GM23338 (cell line): ENCODE data around the gene LMX1B. TPM values are rescaled to one million over a fixed set of nuclear protein-coding genes. Genes with fewer than 3 reads are reported as not detected.

Experiments used
- ATAC-seq: fragments of 200-7000 bp; cut with Tn5 transposase; 3 replicates; pipeline ENCODE4 v1.9.1; 2020
- DNase-seq: peaks from one replicate; pipeline ENCODE4 v3.0.0-alpha.2; 2015; ENCODE audit warnings: low spot score
- H2AFZ ChIP-seq: fragments of 200-600 bp; sonication (generic); 2 replicates; pipeline ENCODE4 v1.8.0; 2016; ENCODE audit warnings: antibody characterized with exemption, mild to moderate bottlenecking, moderate library complexity
- H3F3A ChIP-seq: fragments of 200-600 bp; sonication (generic); replicated peaks from 2 replicates; pipeline ENCODE4 v1.8.0; 2017; ENCODE audit warnings: antibody characterized with exemption, mixed run types, low read depth
- H3K27ac ChIP-seq: fragments of 200-600 bp; sonication (generic); 2 replicates; pipeline ENCODE4 v1.6.1; 2016; ENCODE audit warnings: low read depth
- H3K27me3 ChIP-seq: fragments of 200-600 bp; sonication (generic); 2 replicates; pipeline ENCODE4 v1.8.0; 2016; ENCODE audit warnings: mild to moderate bottlenecking, mixed run types, moderate library complexity; ENCODE audit not compliant: insufficient read depth
- H3K36me3 ChIP-seq: fragments of 200-600 bp; sonication (generic); 2 replicates; pipeline ENCODE4 v1.8.0; 2016; ENCODE audit warnings: mild to moderate bottlenecking; ENCODE audit not compliant: insufficient read depth
- H3K4me1 ChIP-seq: fragments of 200-600 bp; sonication (generic); 2 replicates; pipeline ENCODE4 v1.8.0; 2016; ENCODE audit warnings: mild to moderate bottlenecking, moderate library complexity; ENCODE audit not compliant: insufficient read depth
- H3K4me2 ChIP-seq: fragments of 200-600 bp; sonication (generic); 2 replicates; pipeline ENCODE4 v1.7.1; 2017; ENCODE audit warnings: mixed run types
- H3K4me3 ChIP-seq: fragments of 200-600 bp; sonication (generic); 2 replicates; pipeline ENCODE4 v1.6.1; 2016; ENCODE audit warnings: mixed run types
- H3K79me2 ChIP-seq: fragments of 200-600 bp; sonication (generic); replicated peaks from 2 replicates; pipeline ENCODE4 v1.8.0; 2017; ENCODE audit warnings: mild to moderate bottlenecking; ENCODE audit not compliant: insufficient read depth
- H3K9me2 ChIP-seq: fragments of 200-600 bp; sonication (generic); 2 replicates; pipeline ENCODE4 v1.8.0; 2017; ENCODE audit not compliant: insufficient read depth
- H4K20me1 ChIP-seq: fragments of 200-600 bp; sonication (generic); replicated peaks from 2 replicates; pipeline ENCODE4 v1.8.0; 2017; ENCODE audit warnings: mild to moderate bottlenecking; ENCODE audit not compliant: insufficient read depth
- H3K27ac Mint-ChIP-seq: 2 replicates; pipeline ENCODE4 v1.8.0; 2020; ENCODE audit warnings: inconsistent platforms, mild to moderate bottlenecking, moderate library complexity, mixed read lengths
- H3K27me3 Mint-ChIP-seq: 3 replicates; pipeline ENCODE4 v1.8.0; 2022; ENCODE audit warnings: low read depth, mild to moderate bottlenecking, moderate library complexity, mixed read lengths, inconsistent platforms; ENCODE audit not compliant: insufficient read depth, poor library complexity
- H3K36me3 Mint-ChIP-seq: 3 replicates; pipeline ENCODE4 v1.8.0; 2021; ENCODE audit warnings: low read depth, mild to moderate bottlenecking, inconsistent platforms, moderate library complexity, mixed read lengths
- H3K4me1 Mint-ChIP-seq: 3 replicates; pipeline ENCODE4 v1.8.0; 2020; ENCODE audit warnings: mild to moderate bottlenecking, inconsistent platforms, mixed read lengths
- H3K4me3 Mint-ChIP-seq: 3 replicates; pipeline ENCODE4 v1.8.0; 2021; ENCODE audit warnings: moderate library complexity, mild to moderate bottlenecking, inconsistent platforms, mixed read lengths
- H3K9me3 Mint-ChIP-seq: 3 replicates; pipeline ENCODE4 v1.8.0; 2020; ENCODE audit warnings: moderate library complexity, mild to moderate bottlenecking, inconsistent platforms, mixed read lengths
- CTCF ChIP-seq, 2 experiments: fragments of 200-600 bp in 1 of 2; sonication (generic) in 1 of 2; conservative IDR thresholded peaks; 2 replicates each; pipeline versions ENCODE4 v1.5.1 to v1.6.1; 2016 to 2017; ENCODE audit warnings: antibody characterized with exemption in 2 of 2, low read depth in 2 of 2, mild to moderate bottlenecking in 2 of 2, moderate library complexity in 1 of 2
- EZH2 ChIP-seq: fragments of 200-600 bp; sonication (generic); IDR thresholded peaks from one replicate; pipeline ENCODE4 v1.8.0; 2017; ENCODE audit warnings: antibody characterized with exemption, mild to moderate bottlenecking, low read depth; ENCODE audit not compliant: unreplicated experiment
- EZH2phosphoT487 ChIP-seq: fragments of 200-600 bp; sonication (generic); IDR thresholded peaks from one replicate; pipeline ENCODE4 v1.8.1; 2018; ENCODE audit warnings: antibody characterized with exemption; ENCODE audit not compliant: unreplicated experiment
- JUNB ChIP-seq: IDR thresholded peaks from one replicate; pipeline ENCODE4 v1.6.1; 2016; ENCODE audit warnings: antibody characterized with exemption; ENCODE audit not compliant: unreplicated experiment
- POLR2AphosphoS5 ChIP-seq: IDR thresholded peaks from 2 replicates; pipeline ENCODE4 v1.6.1; 2016; ENCODE audit warnings: antibody characterized with exemption, low read depth
- REST ChIP-seq: IDR thresholded peaks from one replicate; pipeline ENCODE4 v1.6.1; 2018; ENCODE audit warnings: antibody characterized with exemption; ENCODE audit not compliant: unreplicated experiment
- ZNF114 ChIP-seq: fragments of 250-450 bp; sonication (Bioruptor Pico); IDR thresholded peaks from 2 replicates; pipeline ENCODE4 v1.5.0; 2020; ENCODE audit warnings: mild to moderate bottlenecking, moderate library complexity
- polyA plus RNA-seq: library from polyadenylated mRNA; unstranded; fragments of >200 nt; fragmentation: Nextera tagmentation; extraction: Ambion mirVana; gene quantifications from 2 replicates; pipeline ENCODE4 v1.2.1, GENCODE V29; 2016
- total RNA-seq: library from RNA; depleted of rRNA; stranded (reverse); fragments of >200 nt; shearing (Covaris generic); gene quantifications from 2 replicates; pipeline ENCODE4 v1.2.3, GENCODE V29; 2014
- TF ChIP-seq, protein P1 (sequence below): fragments of 250-450 bp; sonication (Bioruptor Pico); IDR thresholded peaks from 2 replicates; pipeline ENCODE4 v1.5.0; 2020; ENCODE audit warnings: mild to moderate bottlenecking, moderate library complexity

Gene LMX1B
- total and polyA plus RNA-seq, 2 experiments from 2014 or later: 0.08 to 0.21 TPM

GRCh38 chr9:126650404-126651341 lies 36.9 kb downstream of the LMX1B start:
- Histone ChIP-seq H3F3A (no peaks in the 10 kb centered on the region), H3K9me2 (no peaks in the 10 kb centered on the region), H3K79me2 (no peaks in the 10 kb centered on the region), H3K27ac (no peak overlapping the region), H3K4me1 (no peaks in the 10 kb centered on the region; the same call in 1 of the 2 replicates), H3K27me3 (no peaks in the 10 kb centered on the region), H3K4me3 (no peak overlapping the region), H2AFZ (no peak overlapping the region), H4K20me1 (no peaks in the 10 kb centered on the region), H3K36me3 (no peaks in the 10 kb centered on the region), H3K4me2 (no peak overlapping the region)
- peaks cover 23% of the 10 kb centered on the region for H3K27me3 Mint-ChIP-seq
- peaks cover 28% of the 10 kb centered on the region for H3K4me1 Mint-ChIP-seq
- ATAC-seq (no peak; the same call in 2 of the 3 replicates), DNase-seq (no peak)
- TF ChIP-seq JUNB: no peak
- no peak for TF ChIP-seq REST
- no peak for TF ChIP-seq EZH2phosphoT487
- no peak for TF ChIP-seq ZNF114 (CRISPR knock-in tag)
- TF ChIP-seq, protein P1, sequence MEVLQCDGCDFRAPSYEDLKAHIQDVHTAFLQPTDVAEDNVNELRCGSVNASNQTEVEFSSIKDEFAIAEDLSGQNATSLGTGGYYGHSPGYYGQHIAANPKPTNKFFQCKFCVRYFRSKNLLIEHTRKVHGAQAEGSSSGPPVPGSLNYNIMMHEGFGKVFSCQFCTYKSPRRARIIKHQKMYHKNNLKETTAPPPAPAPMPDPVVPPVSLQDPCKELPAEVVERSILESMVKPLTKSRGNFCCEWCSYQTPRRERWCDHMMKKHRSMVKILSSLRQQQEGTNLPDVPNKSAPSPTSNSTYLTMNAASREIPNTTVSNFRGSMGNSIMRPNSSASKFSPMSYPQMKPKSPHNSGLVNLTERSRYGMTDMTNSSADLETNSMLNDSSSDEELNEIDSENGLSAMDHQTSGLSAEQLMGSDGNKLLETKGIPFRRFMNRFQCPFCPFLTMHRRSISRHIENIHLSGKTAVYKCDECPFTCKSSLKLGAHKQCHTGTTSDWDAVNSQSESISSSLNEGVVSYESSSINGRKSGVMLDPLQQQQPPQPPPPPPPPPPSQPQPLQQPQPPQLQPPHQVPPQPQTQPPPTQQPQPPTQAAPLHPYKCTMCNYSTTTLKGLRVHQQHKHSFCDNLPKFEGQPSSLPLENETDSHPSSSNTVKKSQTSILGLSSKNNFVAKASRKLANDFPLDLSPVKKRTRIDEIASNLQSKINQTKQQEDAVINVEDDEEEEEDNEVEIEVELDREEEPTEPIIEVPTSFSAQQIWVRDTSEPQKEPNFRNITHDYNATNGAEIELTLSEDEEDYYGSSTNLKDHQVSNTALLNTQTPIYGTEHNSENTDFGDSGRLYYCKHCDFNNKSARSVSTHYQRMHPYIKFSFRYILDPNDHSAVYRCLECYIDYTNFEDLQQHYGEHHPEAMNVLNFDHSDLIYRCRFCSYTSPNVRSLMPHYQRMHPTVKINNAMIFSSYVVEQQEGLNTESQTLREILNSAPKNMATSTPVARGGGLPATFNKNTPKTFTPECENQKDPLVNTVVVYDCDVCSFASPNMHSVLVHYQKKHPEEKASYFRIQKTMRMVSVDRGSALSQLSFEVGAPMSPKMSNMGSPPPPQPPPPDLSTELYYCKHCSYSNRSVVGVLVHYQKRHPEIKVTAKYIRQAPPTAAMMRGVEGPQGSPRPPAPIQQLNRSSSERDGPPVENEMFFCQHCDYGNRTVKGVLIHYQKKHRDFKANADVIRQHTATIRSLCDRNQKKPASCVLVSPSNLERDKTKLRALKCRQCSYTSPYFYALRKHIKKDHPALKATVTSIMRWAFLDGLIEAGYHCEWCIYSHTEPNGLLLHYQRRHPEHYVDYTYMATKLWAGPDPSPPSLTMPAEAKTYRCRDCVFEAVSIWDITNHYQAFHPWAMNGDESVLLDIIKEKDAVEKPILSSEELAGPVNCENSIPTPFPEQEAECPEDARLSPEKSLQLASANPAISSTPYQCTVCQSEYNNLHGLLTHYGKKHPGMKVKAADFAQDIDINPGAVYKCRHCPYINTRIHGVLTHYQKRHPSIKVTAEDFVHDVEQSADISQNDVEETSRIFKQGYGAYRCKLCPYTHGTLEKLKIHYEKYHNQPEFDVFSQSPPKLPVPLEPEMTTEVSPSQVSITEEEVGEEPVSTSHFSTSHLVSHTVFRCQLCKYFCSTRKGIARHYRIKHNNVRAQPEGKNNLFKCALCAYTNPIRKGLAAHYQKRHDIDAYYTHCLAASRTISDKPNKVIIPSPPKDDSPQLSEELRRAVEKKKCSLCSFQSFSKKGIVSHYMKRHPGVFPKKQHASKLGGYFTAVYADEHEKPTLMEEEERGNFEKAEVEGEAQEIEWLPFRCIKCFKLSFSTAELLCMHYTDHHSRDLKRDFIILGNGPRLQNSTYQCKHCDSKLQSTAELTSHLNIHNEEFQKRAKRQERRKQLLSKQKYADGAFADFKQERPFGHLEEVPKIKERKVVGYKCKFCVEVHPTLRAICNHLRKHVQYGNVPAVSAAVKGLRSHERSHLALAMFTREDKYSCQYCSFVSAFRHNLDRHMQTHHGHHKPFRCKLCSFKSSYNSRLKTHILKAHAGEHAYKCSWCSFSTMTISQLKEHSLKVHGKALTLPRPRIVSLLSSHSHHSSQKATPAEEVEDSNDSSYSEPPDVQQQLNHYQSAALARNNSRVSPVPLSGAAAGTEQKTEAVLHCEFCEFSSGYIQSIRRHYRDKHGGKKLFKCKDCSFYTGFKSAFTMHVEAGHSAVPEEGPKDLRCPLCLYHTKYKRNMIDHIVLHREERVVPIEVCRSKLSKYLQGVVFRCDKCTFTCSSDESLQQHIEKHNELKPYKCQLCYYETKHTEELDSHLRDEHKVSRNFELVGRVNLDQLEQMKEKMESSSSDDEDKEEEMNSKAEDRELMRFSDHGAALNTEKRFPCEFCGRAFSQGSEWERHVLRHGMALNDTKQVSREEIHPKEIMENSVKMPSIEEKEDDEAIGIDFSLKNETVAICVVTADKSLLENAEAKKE (CRISPR knock-in tag): no peak
- no peak for TF ChIP-seq POLR2AphosphoS5
- no peak for TF ChIP-seq EZH2
- no peak for TF ChIP-seq CTCF (conservative IDR thresholded peaks at IDR 0.05; ENCODE audit: low read depth in 2 of 2)
- H3K27ac Mint-ChIP-seq: no peak overlapping the region
- no peaks in the 10 kb centered on the region for H3K36me3 Mint-ChIP-seq
- H3K4me3 Mint-ChIP-seq: no peak overlapping the region
- no peaks in the 10 kb centered on the region for H3K9me3 Mint-ChIP-seq
